22Rv1 (cell line): Measurements from ENCODE around the gene MADD.

ENCODE experiments used
- CTCF ChIP-seq: fragments of 450-650 bp; IDR thresholded peaks from 2 replicates; pipeline ENCODE4 v1.5.1; 2017; ENCODE audit warnings: mild to moderate bottlenecking
- ZFX ChIP-seq: fragments of 450-650 bp; IDR thresholded peaks from 2 replicates; pipeline ENCODE4 v1.6.1; 2017; ENCODE audit warnings: antibody characterized with exemption, borderline replicate concordance

- TF ChIP-seq CTCF (no peak), ZFX (no peak)
These were observed 77.2 kb downstream of the MADD start for GRCh38 chr11:47347137-47347536.
